Prostate gland (tissue), 2 donors: ENCODE data around the gene SH3PXD2A. TPM values are rescaled to one million over a fixed set of nuclear protein-coding genes. Genes with fewer than 3 reads are reported as not detected.
A peak's percentile ranks its signal among the peaks of the same experiment; 100 is the strongest.

Experiments
- DNase-seq: peaks from one replicate; pipeline ENCODE4 v3.0.0-alpha.2; 2019; ENCODE audit warnings: low spot score
- H3K27ac ChIP-seq, 2 donors: fragments of 200-600 bp; sonication (generic); 2 replicates each; pipeline ENCODE4 v1.5.1; 2017 to 2019
- H3K27me3 ChIP-seq: fragments of 200-600 bp; sonication (generic); replicated peaks from 2 replicates; pipeline ENCODE4 v1.5.1; 2019; ENCODE audit not compliant: insufficient read depth
- H3K36me3 ChIP-seq, 2 donors: fragments of 200-600 bp; sonication (generic); 1 replicate in 1 of 2; 2 replicates in 1 of 2; pipeline versions ENCODE4 v1.5.1 to v1.8.1; 2017 to 2019
- H3K4me1 ChIP-seq: fragments of 200-600 bp; sonication (generic); replicated peaks from 2 replicates; pipeline ENCODE4 v1.5.1; 2019
- H3K4me3 ChIP-seq, 2 donors: fragments of 200-600 bp; sonication (generic); 2 replicates each; pipeline ENCODE4 v1.5.1; 2017 to 2019
- H3K9me3 ChIP-seq: fragments of 200-600 bp; sonication (generic); 2 replicates; pipeline ENCODE4 v1.5.1; 2017
- POLR2A ChIP-seq: fragments of 450-650 bp; IDR thresholded peaks from one replicate; pipeline ENCODE4 v1.6.1; 2016; ENCODE audit warnings: antibody characterized with exemption, mild to moderate bottlenecking
- POLR2AphosphoS5 ChIP-seq: sonication (generic); formaldehyde crosslinking; IDR thresholded peaks from one replicate; pipeline ENCODE4 v1.6.1; 2017; ENCODE audit warnings: antibody characterized with exemption
- WGBS: methylation state at CpG from one replicate; pipeline ENCODE4 v1.1.5; 2018; 5-methylcytosine and 5-hydroxymethylcytosine counted together
- intact Hi-C: fragments of 100-400 bp; cut with DNase I; formaldehyde crosslinking; loops from one replicate; pipeline ENCODE4 v1.14.2; 2022
- total RNA-seq, 2 donors: library from RNA; depleted of rRNA; stranded (reverse); fragments of >200 nt; gene quantifications; one replicate each; pipeline ENCODE4 v1.1.0, GENCODE V29; 2016
- TF ChIP-seq, protein P1 (sequence below), 4 experiments: fragments of 200-600 bp in 2 of 4; fragments of 450-650 bp in 2 of 4; sonication (generic) in 2 of 4; IDR thresholded peaks; 1 replicate in 3 of 4; 2 replicates in 1 of 4; pipeline ENCODE4 v1.5.1; 2016 to 2019; ENCODE audit warnings: antibody characterized with exemption in 4 of 4, mild to moderate bottlenecking in 2 of 4, moderate library complexity in 2 of 4

The SH3PXD2A gene
- total RNA-seq, 2 donors from 2014 or later = 14.2 to 26.4 TPM

DNA sequence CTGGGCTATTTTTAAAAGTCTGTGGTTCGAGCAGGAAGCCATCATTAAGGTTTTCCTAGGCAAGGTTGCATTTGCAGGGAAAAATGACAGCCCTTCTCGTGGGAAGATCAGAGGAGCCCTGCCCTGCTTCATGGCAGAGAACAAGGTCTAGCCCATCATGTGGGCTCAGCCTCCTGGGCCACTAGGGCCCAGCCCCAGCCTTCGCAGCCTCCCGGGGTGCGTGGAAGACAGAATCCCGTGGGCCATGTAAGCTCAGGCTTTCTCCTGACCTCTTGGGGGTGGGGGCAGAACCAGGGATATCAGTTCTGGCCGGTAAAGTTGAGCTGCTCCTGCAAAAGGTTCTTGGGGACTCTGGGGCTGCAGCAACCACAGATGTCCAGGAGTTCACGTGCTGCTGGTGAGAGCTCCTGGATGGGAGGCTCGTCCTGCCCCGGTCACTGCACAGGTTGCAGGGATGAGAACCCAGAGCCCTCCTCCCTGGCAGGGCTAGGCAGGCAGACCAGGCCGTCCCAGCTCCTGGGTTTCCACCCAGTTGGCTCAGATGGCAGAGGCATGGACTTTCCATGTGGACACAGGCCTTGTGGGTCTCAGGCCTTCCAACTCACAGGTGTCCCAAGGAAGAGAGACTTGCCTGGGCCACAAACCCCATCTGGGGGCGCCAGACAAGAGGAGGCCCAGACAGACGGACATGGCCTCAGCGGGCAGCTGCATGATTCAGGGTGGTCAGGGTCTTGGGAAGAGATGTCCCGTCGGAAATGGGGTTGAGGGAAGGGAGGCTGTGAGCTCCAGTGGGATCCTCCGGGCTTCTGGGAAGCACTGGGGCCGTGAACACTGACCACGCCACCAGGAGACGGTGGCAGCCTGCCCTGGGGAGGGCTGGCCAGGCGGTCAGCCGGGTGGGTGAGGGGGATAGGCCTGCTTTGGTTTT is 235.7 kb downstream of the SH3PXD2A start:
- Histone ChIP-seq H3K27ac (peak overlapping the region in 1 of 2 donors; percentile 15), H3K4me3 (no peak overlapping the region), H3K27me3 (no peaks in the 10 kb centered on the region), H3K36me3 (no peaks in the 10 kb centered on the region), H3K9me3 (no peaks in the 10 kb centered on the region), H3K4me1 (no peaks in the 10 kb centered on the region)
- no peak for TF ChIP-seq POLR2A
- TF ChIP-seq, protein P1, sequence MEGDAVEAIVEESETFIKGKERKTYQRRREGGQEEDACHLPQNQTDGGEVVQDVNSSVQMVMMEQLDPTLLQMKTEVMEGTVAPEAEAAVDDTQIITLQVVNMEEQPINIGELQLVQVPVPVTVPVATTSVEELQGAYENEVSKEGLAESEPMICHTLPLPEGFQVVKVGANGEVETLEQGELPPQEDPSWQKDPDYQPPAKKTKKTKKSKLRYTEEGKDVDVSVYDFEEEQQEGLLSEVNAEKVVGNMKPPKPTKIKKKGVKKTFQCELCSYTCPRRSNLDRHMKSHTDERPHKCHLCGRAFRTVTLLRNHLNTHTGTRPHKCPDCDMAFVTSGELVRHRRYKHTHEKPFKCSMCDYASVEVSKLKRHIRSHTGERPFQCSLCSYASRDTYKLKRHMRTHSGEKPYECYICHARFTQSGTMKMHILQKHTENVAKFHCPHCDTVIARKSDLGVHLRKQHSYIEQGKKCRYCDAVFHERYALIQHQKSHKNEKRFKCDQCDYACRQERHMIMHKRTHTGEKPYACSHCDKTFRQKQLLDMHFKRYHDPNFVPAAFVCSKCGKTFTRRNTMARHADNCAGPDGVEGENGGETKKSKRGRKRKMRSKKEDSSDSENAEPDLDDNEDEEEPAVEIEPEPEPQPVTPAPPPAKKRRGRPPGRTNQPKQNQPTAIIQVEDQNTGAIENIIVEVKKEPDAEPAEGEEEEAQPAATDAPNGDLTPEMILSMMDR (IDR thresholded peaks at IDR 0.05) = no peak
- no peak for DNase-seq
- WGBS = 78% methylated on average over 15 of the region's 22 CpGs
- intact Hi-C loops = no loop called here

DNA sequence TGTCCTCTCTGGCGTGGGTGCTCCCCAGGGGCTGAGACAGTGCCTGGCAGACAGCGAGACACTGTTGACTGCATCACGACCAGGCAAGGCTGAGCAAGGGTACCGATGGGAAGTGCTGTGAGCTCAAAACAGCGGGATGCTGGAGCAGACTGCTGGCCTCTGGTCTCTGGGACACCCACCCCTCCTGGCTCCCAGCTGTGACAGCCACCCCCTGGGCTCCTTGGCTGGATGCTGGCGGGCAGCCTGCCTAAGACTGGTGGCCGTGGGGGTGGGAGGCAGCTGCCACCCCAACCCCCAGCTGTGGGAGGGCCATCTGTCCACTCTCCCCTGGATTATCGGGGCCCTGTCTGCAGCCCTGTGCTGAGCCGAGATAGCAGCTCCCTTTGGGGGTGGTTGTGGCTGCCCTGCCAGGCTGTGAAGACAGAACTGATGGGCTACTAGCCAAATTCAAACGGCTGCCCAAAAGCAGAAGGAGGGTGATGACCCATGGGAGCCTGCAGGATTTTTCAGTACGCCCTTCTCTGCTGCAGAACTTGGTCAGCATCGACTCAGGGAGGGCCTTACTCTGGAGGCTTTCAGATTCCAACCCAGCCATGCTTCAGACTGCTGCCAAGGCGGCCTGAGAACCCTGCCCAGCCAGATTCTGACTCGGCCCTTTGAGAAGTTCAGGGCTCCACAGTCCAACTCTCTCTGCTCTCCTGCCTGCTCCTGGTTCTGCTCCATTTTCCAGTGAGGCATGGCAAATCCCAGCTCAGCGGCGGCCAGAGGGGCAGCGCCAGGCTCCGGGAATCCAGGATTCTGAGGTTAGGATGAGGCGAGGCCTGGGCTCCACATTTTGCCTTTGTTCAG is 236.6 kb downstream of the SH3PXD2A start:
- Histone ChIP-seq H3K27me3 (no peaks in the 10 kb centered on the region), H3K4me1 (no peaks in the 10 kb centered on the region), H3K4me3 (no peak overlapping the region), H3K27ac (peak overlapping the region in 1 of 2 donors; percentile 15), H3K36me3 (no peaks in the 10 kb centered on the region), H3K9me3 (no peaks in the 10 kb centered on the region)
- TF ChIP-seq, protein P1 (IDR thresholded peaks at IDR 0.05) = no peak
- no peak for TF ChIP-seq POLR2AphosphoS5
- no peak for TF ChIP-seq POLR2A
- DNase-seq = no peak
- intact Hi-C loops = no loop called here
- 58% methylated on average over 19 of the region's 19 CpGs for WGBS

DNA sequence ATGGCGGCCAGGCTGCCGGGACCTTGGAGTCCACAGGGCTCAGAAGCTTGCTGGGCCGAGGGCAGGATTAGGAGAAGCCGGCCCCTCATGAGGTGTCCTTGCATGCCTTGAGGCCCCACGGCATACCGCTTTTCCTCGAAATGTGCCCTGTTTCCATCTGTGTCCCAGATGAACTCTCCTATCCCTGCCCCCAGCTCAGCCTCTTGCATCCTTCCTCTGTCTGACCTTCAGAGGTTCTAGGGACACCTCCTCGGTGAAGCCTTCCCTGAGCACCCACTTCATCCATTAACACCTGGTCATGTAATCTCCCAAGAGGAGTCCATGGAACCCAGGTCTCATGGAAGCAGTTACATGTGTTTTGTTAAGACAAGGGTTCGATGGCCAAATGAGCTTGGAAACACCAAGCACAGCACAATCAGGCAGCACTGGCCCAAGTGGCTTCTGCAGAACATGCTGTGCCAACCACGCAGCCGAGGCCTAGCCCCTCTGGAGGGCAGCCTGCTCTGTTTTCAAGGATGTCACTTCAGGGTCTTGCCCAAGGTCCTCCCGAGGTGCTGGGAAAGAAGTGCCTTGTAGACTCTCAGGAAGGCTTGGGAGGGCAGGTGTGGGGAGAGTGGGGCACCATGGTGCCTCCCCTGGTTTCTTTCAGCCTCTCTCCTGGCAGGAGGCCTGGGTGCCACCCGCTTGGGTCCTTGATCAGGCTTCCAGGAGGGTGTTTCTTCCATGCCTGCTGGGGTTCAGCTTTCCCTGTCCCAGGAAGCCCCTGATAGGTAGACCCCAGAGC is 237.6 kb downstream of the SH3PXD2A start:
- TF ChIP-seq, protein P1 (IDR thresholded peaks at IDR 0.05) = no peak
- TF ChIP-seq POLR2A = no peak
- TF ChIP-seq POLR2AphosphoS5 = no peak
- H3K9me3 ChIP-seq = no peaks in the 10 kb centered on the region
- H3K27me3 ChIP-seq = no peaks in the 10 kb centered on the region
- WGBS = 89% methylated on average over 13 of the region's 13 CpGs
- H3K4me1 ChIP-seq = no peaks in the 10 kb centered on the region
- H3K27ac ChIP-seq = no peak overlapping the region
- no peak overlapping the region for H3K4me3 ChIP-seq
- peaks cover 0 to 1% of the 10 kb centered on the region in 2 donors for H3K36me3 ChIP-seq
- DNase-seq = no peak
- intact Hi-C loops = loop anchor here (2.0 kb wide), 1 partner anchor 43 kb away; no protein-coding TSS in a partner anchor

DNA sequence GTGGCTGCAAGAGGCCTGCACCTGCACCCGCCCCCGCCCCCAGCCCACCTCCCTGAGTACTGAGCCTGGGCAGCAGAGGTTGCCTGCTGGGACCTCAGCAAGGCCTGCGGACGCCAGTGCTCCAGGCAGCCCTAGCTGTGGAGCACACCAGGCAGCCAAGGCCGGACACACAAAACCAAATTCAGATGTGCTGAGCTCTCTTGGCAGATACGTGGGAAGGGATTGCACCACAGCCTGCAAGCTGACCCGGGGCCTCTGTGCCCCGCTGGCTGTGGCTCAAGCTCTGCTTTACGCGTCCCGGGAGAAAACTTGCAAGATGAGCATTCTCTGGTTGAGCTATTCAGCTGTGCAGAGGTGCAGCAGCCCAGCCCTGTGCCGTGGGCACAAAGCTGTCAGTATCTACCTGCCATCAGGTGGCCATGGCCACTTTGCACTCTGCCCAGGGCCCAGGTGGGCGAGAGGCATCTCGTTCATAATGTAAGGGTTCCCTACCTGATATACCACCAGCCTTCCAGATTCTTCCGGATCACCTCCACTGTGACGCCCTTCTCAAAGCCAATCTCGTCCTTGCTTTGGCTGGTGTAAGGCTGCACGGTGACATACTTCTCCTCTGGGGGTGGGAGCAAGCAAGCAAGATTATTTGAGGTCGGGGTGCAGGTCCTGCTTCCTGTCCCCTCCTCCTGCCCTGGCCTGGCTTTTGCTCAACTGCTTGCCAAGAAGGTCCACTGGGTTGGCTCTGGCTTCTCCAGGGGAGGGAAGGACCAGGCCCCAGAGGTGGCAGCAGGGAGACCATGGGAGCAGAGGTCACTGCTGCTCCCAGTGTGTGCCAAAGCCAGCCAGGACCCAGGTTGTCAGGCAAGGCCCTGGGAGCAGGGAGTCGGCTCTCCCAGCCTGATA is 238.4 kb downstream of the SH3PXD2A start:
- Histone ChIP-seq H3K9me3 (no peaks in the 10 kb centered on the region), H3K4me1 (no peaks in the 10 kb centered on the region), H3K27ac (no peak overlapping the region), H3K4me3 (no peak overlapping the region), H3K27me3 (no peaks in the 10 kb centered on the region), H3K36me3 (peaks cover 0 to 7% of the 10 kb centered on the region in 2 donors)
- DNase-seq = no peak
- intact Hi-C loops = loop anchor here (2.0 kb wide), 1 partner anchor 44 kb away; no protein-coding TSS in a partner anchor
- 67% methylated on average over 17 of the region's 20 CpGs for WGBS
- TF ChIP-seq, protein P1 (IDR thresholded peaks at IDR 0.05) = no peak
- TF ChIP-seq POLR2A = no peak
- TF ChIP-seq POLR2AphosphoS5 = no peak
